Smooth muscle cell of bladder (primary cell): Measurements from ENCODE around the gene RXYLT1. TPM values are rescaled to one million over a fixed set of nuclear protein-coding genes. Genes with fewer than 3 reads are reported as not detected.

Source experiments
- total RNA-seq: library from RNA; depleted of rRNA; stranded (reverse); fragments of >200 nt; gene quantifications from 2 replicates; pipeline ENCODE4 v1.2.3, GENCODE V29; 2014

The RXYLT1 gene, protein sequence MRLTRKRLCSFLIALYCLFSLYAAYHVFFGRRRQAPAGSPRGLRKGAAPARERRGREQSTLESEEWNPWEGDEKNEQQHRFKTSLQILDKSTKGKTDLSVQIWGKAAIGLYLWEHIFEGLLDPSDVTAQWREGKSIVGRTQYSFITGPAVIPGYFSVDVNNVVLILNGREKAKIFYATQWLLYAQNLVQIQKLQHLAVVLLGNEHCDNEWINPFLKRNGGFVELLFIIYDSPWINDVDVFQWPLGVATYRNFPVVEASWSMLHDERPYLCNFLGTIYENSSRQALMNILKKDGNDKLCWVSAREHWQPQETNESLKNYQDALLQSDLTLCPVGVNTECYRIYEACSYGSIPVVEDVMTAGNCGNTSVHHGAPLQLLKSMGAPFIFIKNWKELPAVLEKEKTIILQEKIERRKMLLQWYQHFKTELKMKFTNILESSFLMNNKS
- 10.1 and 13.7 TPM in 2 replicates for total RNA-seq

DNA sequence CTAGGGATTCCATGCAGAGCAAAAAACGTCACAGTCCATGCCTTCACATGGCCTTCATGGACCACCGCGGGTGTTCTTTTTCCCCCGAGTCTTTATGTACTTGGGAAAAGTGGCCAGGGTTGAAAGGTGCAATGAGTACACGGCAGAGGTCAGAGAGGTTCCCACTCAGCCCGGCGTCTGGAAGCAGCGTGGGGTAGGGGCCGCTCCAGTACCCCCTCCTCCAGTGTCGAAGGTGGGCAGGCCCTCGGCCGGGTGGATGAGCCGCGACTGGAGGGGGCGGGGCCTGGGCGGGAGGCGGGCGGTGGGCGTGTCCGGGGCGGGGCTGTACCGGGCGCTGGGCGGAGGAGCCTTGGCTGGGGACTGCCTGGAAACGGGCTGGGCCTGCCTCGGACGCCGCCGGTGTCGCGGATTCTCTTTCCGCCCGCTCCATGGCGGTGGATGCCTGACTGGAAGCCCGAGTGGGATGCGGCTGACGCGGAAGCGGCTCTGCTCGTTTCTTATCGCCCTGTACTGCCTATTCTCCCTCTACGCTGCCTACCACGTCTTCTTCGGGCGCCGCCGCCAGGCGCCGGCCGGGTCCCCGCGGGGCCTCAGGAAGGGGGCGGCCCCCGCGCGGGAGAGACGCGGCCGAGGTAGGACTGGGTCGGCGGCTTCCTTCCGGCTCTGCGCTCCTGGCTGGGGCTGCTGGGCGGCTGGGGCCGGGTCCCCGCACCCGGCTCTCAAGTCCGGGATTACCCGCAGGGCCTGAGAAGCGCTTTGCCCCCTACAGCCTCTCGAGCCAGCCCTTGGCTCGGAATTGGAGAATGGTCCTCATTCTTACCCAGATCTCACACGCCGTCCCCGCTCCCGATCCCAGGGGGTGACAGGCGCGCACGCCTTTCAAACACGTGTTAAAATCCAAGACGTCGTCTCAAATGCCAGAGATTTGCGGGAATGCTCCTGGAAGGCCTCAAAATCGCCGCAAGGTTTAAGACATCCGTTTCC lies at the start of gene RXYLT1:
Gene RXYLT1, plus strand, starts transcription at position 412 of the 984 bp plus-strand sequence. Its CDS starts 52 bp downstream, at position 464.

DNA sequence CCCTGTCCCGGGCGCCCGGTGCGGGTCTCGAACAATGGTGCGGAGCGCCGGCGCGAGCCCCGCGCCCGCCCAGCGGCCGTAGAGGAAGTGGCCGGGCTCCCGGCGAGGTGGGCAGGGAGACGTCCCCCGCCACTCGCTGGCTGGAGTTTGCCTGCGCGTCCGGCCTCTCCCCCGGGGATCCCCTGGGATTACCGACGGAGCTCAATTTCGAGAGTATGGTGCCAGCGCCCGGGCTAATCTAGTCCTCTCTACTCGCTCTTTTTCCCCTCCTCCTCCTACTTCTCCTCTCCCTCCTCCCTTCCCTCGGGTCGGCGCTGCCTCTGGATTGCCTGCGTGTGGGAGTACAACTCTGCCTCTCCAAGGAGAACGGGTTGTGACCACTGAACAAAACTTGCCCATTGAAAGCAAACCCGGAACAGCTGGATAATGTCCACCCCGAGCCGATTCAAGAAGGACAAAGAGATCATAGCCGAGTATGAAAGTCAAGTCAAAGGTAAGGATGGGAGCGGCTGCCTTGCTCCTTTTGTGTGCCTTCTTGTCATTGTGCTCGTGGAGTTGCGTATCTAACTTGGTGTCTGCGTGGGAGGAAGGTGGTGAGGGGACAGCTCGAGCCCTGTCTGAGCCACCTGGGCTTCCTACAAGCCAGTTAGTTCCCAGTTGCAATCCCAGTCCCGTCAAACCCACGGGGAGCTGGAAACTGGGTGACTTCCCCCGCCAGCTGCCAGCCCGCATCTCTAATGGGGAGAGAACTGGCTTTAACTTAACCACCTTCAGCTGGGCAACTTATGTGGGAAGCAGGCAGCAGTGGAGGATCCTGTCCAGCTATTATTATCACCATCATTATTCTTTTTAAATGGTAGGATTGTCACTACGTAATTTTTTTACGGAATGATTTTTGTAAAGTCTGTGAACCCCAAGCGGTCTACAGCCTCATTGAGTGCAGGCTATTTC lies 65.0 kb downstream of the RXYLT1 start, which contains the start of gene SRGAP1:
Gene SRGAP1, plus strand, starts transcription at position 310 of the 951 bp plus-strand sequence. Its CDS starts 117 bp downstream, at position 427.

Other genes with a start within 250 kb of the RXYLT1 start
- 1.8 and 3.8 TPM in 2 replicates for gene DPY19L2, start 111.4 kb upstream of the RXYLT1 start, total RNA-seq
- gene SRGAP1, start 64.8 kb downstream of the RXYLT1 start, total RNA-seq = 11.0 and 12.3 TPM in 2 replicates